C4-2B (cell line): ENCODE results near the gene CPOX.

Source experiments
- ZFX ChIP-seq: fragments of 450-650 bp; IDR thresholded peaks from 2 replicates; pipeline ENCODE4 v1.6.1; 2017
- TF ChIP-seq, protein P1 (sequence below): fragments of 450-650 bp; conservative IDR thresholded peaks from 2 replicates; pipeline ENCODE4 v1.5.1; 2017; ENCODE audit warnings: mild to moderate bottlenecking

DNA sequence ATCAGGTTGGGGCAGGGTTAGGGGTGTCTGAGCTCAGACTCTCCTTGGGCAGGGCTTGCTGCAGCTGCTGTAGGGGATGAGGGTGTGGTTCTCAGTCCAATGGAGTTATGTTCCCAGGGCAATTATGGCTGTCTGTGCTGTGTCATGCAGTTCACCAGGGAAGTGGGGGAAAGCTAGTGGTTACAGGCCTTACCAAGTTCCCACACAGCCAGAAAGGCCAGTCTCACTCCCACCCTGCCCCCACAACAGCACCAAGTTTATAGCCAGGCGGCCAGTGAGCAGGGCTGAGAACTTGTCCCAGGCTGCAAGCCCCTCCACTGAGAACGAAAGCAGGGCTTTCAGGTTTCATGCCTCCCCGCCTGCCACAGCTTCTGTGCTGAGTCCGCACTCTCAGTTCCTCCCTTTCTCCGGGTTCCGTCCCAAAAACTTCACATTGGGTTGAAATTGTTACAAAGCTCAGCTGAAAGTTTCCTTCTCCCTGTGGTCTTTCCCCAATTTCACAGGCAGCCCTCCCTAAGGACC is 19.6 kb upstream of the CPOX start:
- TF ChIP-seq ZFX: no peak
- TF ChIP-seq, protein P1, sequence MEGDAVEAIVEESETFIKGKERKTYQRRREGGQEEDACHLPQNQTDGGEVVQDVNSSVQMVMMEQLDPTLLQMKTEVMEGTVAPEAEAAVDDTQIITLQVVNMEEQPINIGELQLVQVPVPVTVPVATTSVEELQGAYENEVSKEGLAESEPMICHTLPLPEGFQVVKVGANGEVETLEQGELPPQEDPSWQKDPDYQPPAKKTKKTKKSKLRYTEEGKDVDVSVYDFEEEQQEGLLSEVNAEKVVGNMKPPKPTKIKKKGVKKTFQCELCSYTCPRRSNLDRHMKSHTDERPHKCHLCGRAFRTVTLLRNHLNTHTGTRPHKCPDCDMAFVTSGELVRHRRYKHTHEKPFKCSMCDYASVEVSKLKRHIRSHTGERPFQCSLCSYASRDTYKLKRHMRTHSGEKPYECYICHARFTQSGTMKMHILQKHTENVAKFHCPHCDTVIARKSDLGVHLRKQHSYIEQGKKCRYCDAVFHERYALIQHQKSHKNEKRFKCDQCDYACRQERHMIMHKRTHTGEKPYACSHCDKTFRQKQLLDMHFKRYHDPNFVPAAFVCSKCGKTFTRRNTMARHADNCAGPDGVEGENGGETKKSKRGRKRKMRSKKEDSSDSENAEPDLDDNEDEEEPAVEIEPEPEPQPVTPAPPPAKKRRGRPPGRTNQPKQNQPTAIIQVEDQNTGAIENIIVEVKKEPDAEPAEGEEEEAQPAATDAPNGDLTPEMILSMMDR: no peak
